H1 (cell line): Measurements from ENCODE around the gene COL17A1. TPM values are rescaled to one million over a fixed set of nuclear protein-coding genes. Genes with fewer than 3 reads are reported as not detected.
A peak's percentile ranks its signal among the peaks of the same experiment; 100 is the strongest.

Experiments
- CTCF ChIA-PET: fragments of 300-600 bp; sonication (Branson Sonifier 250); formaldehyde crosslinking; loops from one replicate; lab custom pipeline; 2021; ENCODE audit not compliant: partially characterized antibody; lab: Charles Lee
- POLR2A ChIA-PET: fragments of 300-600 bp; sonication (Branson Sonifier 250); formaldehyde crosslinking; loops from one replicate; lab custom pipeline; 2021; ENCODE audit warnings: inconsistent platforms; ENCODE audit not compliant: partially characterized antibody; lab: Charles Lee
- DNase-seq, 2 experiments: peaks; one replicate each; pipeline versions ENCODE4 v3.0.0 to v3.0.0-alpha.2; 2010 to 2022; ENCODE audit warnings: low spot score in 2 of 2, low read depth in 1 of 2, mixed read lengths in 1 of 2
- FAIRE-seq: peaks from 2 replicates; lab custom pipeline; 2011; peaks lifted over from hg19 to GRCh38; lab: Jason Lieb, UNC
- H2AFZ ChIP-seq: 2 replicates; pipeline ENCODE4 v1.8.1; 2012; ENCODE audit warnings: low read length, inconsistent platforms
- H2AK5ac ChIP-seq: 2 replicates; pipeline ENCODE4 v1.6.1; 2013; ENCODE audit warnings: low read depth, low read length
- H2BK120ac ChIP-seq: replicated peaks from 2 replicates; pipeline ENCODE3; 2013; ENCODE audit warnings: low read depth, low read length, inconsistent platforms
- H2BK12ac ChIP-seq: 2 replicates; pipeline ENCODE4 v1.6.1; 2013; ENCODE audit warnings: low read depth, low read length
- H2BK15ac ChIP-seq: 2 replicates; pipeline ENCODE4 v1.6.1; 2013; ENCODE audit warnings: low read length
- H2BK20ac ChIP-seq: 2 replicates; pipeline ENCODE4 v1.6.1; 2013; ENCODE audit warnings: low read length
- H2BK5ac ChIP-seq: 2 replicates; pipeline ENCODE4 v1.6.1; 2013; ENCODE audit warnings: low read depth, low read length
- H3K14ac ChIP-seq: 2 replicates; pipeline ENCODE4 v1.6.1; 2013; ENCODE audit warnings: inconsistent platforms; ENCODE audit not compliant: insufficient read length
- H3K18ac ChIP-seq: 2 replicates; pipeline ENCODE4 v1.6.1; 2013; ENCODE audit warnings: low read length; ENCODE audit errors: extremely low read depth
- H3K23ac ChIP-seq: 2 replicates; pipeline ENCODE4 v1.6.1; 2013; ENCODE audit warnings: inconsistent platforms; ENCODE audit not compliant: insufficient read length
- H3K23me2 ChIP-seq: 2 replicates; pipeline ENCODE4 v1.6.1; 2013; ENCODE audit warnings: low read depth, low read length
- H3K27ac ChIP-seq: 2 replicates; pipeline ENCODE4 v1.6.1; 2011; ENCODE audit warnings: low read depth, low read length, inconsistent platforms
- H3K27me3 ChIP-seq, 4 experiments: replicated peaks in 1 of 4; 1 replicate in 1 of 4; 2 replicates in 3 of 4; pipeline versions ENCODE4 v1.6.1 to v1.8.1; 2011 to 2013; ENCODE audit warnings: low read length in 3 of 4, mild to moderate bottlenecking in 3 of 4, inconsistent platforms in 2 of 4, mixed read lengths in 2 of 4, moderate library complexity in 1 of 4; ENCODE audit not compliant: control insufficient read depth in 3 of 4, insufficient read depth in 3 of 4; ENCODE audit errors: extremely low read depth in 1 of 4
- H3K36me3 ChIP-seq, 4 experiments: 2 replicates each; pipeline versions ENCODE4 v1.6.1 to v1.8.1; 2011 to 2013; ENCODE audit warnings: mild to moderate bottlenecking in 4 of 4, low read length in 3 of 4, moderate library complexity in 2 of 4, control low read depth in 1 of 4, inconsistent platforms in 1 of 4; ENCODE audit not compliant: insufficient read depth in 4 of 4, control insufficient read depth in 2 of 4
- H3K4ac ChIP-seq: replicated peaks from 2 replicates; pipeline ENCODE3; 2013; ENCODE audit warnings: low read length, low read depth, mixed read lengths, inconsistent platforms; ENCODE audit not compliant: insufficient read length
- H3K4me1 ChIP-seq, 4 experiments: replicated peaks in 1 of 4; 1 replicate in 1 of 4; 2 replicates in 3 of 4; pipeline versions ENCODE4 v1.6.1 to v1.8.1; 2011 to 2013; ENCODE audit warnings: low read length in 3 of 4, inconsistent platforms in 2 of 4, mixed read lengths in 1 of 4; ENCODE audit not compliant: insufficient read depth in 4 of 4, control insufficient read depth in 3 of 4
- H3K4me2 ChIP-seq, 2 experiments: 2 replicates each; pipeline versions ENCODE4 v1.6.1 to v1.8.1; 2011 to 2013; ENCODE audit warnings: low read depth in 2 of 2, low read length in 2 of 2, control low read depth in 1 of 2, inconsistent platforms in 1 of 2, mild to moderate bottlenecking in 1 of 2; ENCODE audit not compliant: insufficient read depth in 1 of 2
- H3K4me3 ChIP-seq, 4 experiments: fragments of 200-600, 300-600 bp in 1 of 4; sonication (generic), shearing (Covaris generic), sonication (Bioruptor Twin) in 1 of 4; 2 replicates each; pipeline versions ENCODE4 v1.5.1 to v1.8.1; 2011 to 2016; ENCODE audit warnings: low read length in 4 of 4, low read depth in 3 of 4, control low read depth in 2 of 4, inconsistent platforms in 2 of 4, mild to moderate bottlenecking in 2 of 4, mixed read lengths in 1 of 4, moderate library complexity in 1 of 4; ENCODE audit not compliant: insufficient read depth in 2 of 4; ENCODE audit errors: extremely low read depth in 1 of 4
- H3K56ac ChIP-seq: replicated peaks from 2 replicates; pipeline ENCODE3; 2013; ENCODE audit warnings: low read depth, mild to moderate bottlenecking, mixed read lengths, low read length, inconsistent platforms; ENCODE audit not compliant: insufficient read length
- H3K79me1 ChIP-seq: 2 replicates; pipeline ENCODE4 v1.6.1; 2013; ENCODE audit warnings: low read depth, low read length, control low read depth
- H3K79me2 ChIP-seq, 2 experiments: 2 replicates each; pipeline versions ENCODE4 v1.6.1 to v1.8.1; 2012 to 2013; ENCODE audit warnings: low read length in 2 of 2, mild to moderate bottlenecking in 2 of 2, inconsistent platforms in 1 of 2; ENCODE audit not compliant: insufficient read depth in 2 of 2, control insufficient read depth in 1 of 2
- H3K9ac ChIP-seq, 4 experiments: replicated peaks in 1 of 4; 1 replicate in 1 of 4; 2 replicates in 3 of 4; pipeline versions ENCODE4 v1.6.1 to v1.8.1; 2011 to 2013; ENCODE audit warnings: low read depth in 3 of 4, low read length in 3 of 4, control low read depth in 2 of 4, mild to moderate bottlenecking in 2 of 4, moderate library complexity in 2 of 4, inconsistent platforms in 1 of 4; ENCODE audit errors: extremely low read depth in 1 of 4
- H3K9me3 ChIP-seq, 2 experiments: 2 replicates each; pipeline versions ENCODE4 v1.6.1 to v1.8.1; 2012 to 2013; ENCODE audit warnings: mild to moderate bottlenecking in 2 of 2, moderate library complexity in 2 of 2, control low read depth in 1 of 2, inconsistent platforms in 1 of 2, low read depth in 1 of 2, low read length in 1 of 2, mixed read lengths in 1 of 2; ENCODE audit not compliant: insufficient read depth in 2 of 2
- H4K20me1 ChIP-seq, 2 experiments: replicated peaks in 1 of 2; 2 replicates each; pipeline versions ENCODE3 to v1.8.1; 2011 to 2013; ENCODE audit warnings: inconsistent platforms in 2 of 2, low read length in 2 of 2, mild to moderate bottlenecking in 1 of 2; ENCODE audit not compliant: insufficient read depth in 2 of 2, control insufficient read depth in 1 of 2
- H4K5ac ChIP-seq: 2 replicates; pipeline ENCODE4 v1.6.1; 2013; ENCODE audit warnings: low read length, low read depth, mixed read lengths, inconsistent platforms; ENCODE audit not compliant: insufficient read length
- H4K8ac ChIP-seq: 2 replicates; pipeline ENCODE4 v1.8.0; 2013; ENCODE audit warnings: mild to moderate bottlenecking, moderate library complexity, low read length, inconsistent platforms; ENCODE audit not compliant: insufficient read depth; ENCODE audit errors: extremely low read depth
- H4K91ac ChIP-seq: replicated peaks from 2 replicates; pipeline ENCODE3; 2013; ENCODE audit warnings: low read length, mixed read lengths, inconsistent platforms; ENCODE audit not compliant: insufficient read length
- ASH2L ChIP-seq: fragments of 200-600, 300-600 bp; sonication (generic); IDR thresholded peaks from one replicate; pipeline ENCODE4 v1.7.1; 2017; ENCODE audit warnings: low read length
- POU5F1 ChIP-seq: IDR thresholded peaks from 2 replicates; pipeline ENCODE4 v1.6.1; 2011; ENCODE audit warnings: low read depth, mild to moderate bottlenecking, low read length, moderate library complexity
- YY1 ChIP-seq: IDR thresholded peaks from 2 replicates; pipeline ENCODE4 v1.6.1; 2011; ENCODE audit warnings: low read depth, mild to moderate bottlenecking, low read length
- WGBS, 2 experiments: shearing (Covaris generic) in 1 of 2; methylation state at CpG; one replicate each; pipeline versions ENCODE4 v1.1.6 to v1.1.7; 2013 to 2015; ENCODE audit warnings: low lambda C conversion rate in 2 of 2, mixed read lengths in 2 of 2, inconsistent platforms in 1 of 2, low coverage in 1 of 2, missing lambda C conversion rate in 1 of 2; ENCODE audit not compliant: insufficient replicate concordance in 2 of 2, insufficient coverage in 1 of 2, insufficient read length in 1 of 2; ENCODE audit errors: extremely low coverage in 1 of 2, missing lambda C conversion rate in 1 of 2; 5-methylcytosine and 5-hydroxymethylcytosine counted together
- polyA plus RNA-seq, 7 experiments: library from polyadenylated mRNA; depleted of rRNA in 3 of 7; stranded (reverse) in 5 of 7; unstranded in 2 of 7; fragments of >200 nt in 5 of 7; fragments of 200-250 nt in 2 of 7; gene quantifications; 1 replicate in 5 of 7; 2 replicates in 1 of 7; 4 replicates in 1 of 7; pipeline versions ENCODE4 v1.2.1 to v1.2.3, GENCODE V29; 2011 to 2013; ENCODE audit warnings: missing spikeins in 2 of 7, mixed read lengths in 2 of 7
- total RNA-seq: library from RNA; stranded (reverse); fragmentation: NEBNext Ultra II Directional; extraction: Animal tissue kit (Norgen Biotek cat#: 25700); gene quantifications from 2 replicates; pipeline ENCODE4 v1.2.1, GENCODE V29; 2021
- TF ChIP-seq, protein P1 (sequence below): IDR thresholded peaks from 2 replicates; pipeline ENCODE4 v1.6.1; 2011; ENCODE audit warnings: low read depth, mild to moderate bottlenecking, low read length; ENCODE audit not compliant: insufficient read depth
- TF ChIP-seq, protein P2 (sequence below): IDR thresholded peaks from 2 replicates; pipeline ENCODE4 v1.6.1; 2012; ENCODE audit warnings: inconsistent platforms

The COL17A1 gene
- total and polyA plus RNA-seq, 2 of the 8 experiments (the other 6 are each of a cell fraction or from before 2014, with no cell fraction given): 0.35 to 0.37 TPM

DNA sequence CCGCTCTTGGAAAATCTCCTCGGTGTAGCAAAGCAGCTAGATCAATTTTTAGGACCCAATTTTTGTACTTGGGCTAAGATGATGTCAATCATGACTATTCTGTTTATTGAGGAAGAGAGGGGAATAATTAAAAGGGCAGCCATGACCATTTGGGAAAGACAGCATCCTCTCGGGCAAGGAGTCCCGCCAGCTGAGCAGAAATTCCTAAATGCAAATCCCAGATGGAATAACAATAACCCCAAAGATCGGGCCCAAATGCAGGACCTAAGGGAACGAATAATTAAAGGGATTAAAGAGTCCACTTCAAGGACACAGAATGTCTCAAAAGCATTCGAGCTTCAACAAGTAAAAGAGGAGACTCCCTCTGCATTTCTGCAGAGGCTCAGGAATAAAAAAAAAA lies 18.7 kb downstream of the COL17A1 start:
- Histone ChIP-seq H3K4ac (no peak overlapping the region), H3K4me1 (peaks cover 2 to 16% (median 8%) of the 10 kb centered on the region in 4 experiments; a peak in 6 of 7 replicates), H4K5ac (no peak overlapping the region), H3K9ac (no peak overlapping the region), H3K23me2 (no peaks in the 10 kb centered on the region), H4K8ac (no peak overlapping the region), H3K36me3 (no peaks in the 10 kb centered on the region), H4K91ac (no peak overlapping the region), H2AFZ (no peak overlapping the region), H3K56ac (no peak overlapping the region), H3K9me3 (no peaks in the 10 kb centered on the region), H3K27me3 (peaks cover 0 to 2% (median 0%) of the 10 kb centered on the region in 4 experiments; a peak in 1 of 7 replicates), H2BK5ac (no peak overlapping the region), H3K27ac (no peak overlapping the region), H2BK15ac (no peak overlapping the region), H3K79me2 (no peaks in the 10 kb centered on the region), H3K23ac (no peak overlapping the region), H2AK5ac (no peak overlapping the region), H2BK12ac (no peak overlapping the region), H3K4me2 (peak overlapping the region; percentile 48 to 61; a peak in 2 of 4 replicates), H4K20me1 (no peaks in the 10 kb centered on the region), H3K14ac (no peak overlapping the region), H3K4me3 (peak overlapping the region in 2 of 4 experiments; percentile 3 to 32; a peak in 3 of 8 replicates), H2BK20ac (no peak overlapping the region), H2BK120ac (peak overlapping the region; percentile 59), H3K18ac (no peak overlapping the region), H3K79me1 (no peaks in the 10 kb centered on the region)
- no peak for DNase-seq
- POLR2A ChIA-PET: interaction anchor here (0.7 to 3.6 kb wide), 3 partner anchors 11 to 55 kb away, joined by 3 to 13 read pairs (median 12); partner anchors contain the start of gene SFR1
- 28% methylated on average over 7 of the region's 7 CpGs; no CpG with 5 or more reads in 1 of the 2 experiments for WGBS, 2 experiments
- CTCF ChIA-PET: interaction anchor here (0.6 to 5.5 kb wide), 6 partner anchors 7 to 84 kb away, joined by 3 to 35 read pairs (median 4); no protein-coding TSS in a partner anchor
- FAIRE-seq: peak; percentile 19
- TF ChIP-seq, protein P1, sequence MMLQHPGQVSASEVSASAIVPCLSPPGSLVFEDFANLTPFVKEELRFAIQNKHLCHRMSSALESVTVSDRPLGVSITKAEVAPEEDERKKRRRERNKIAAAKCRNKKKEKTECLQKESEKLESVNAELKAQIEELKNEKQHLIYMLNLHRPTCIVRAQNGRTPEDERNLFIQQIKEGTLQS: no peak
- TF ChIP-seq POU5F1: no peak
- peak; percentile 60; the same call in 1 of the 2 replicates for TF ChIP-seq YY1
- TF ChIP-seq ASH2L: peak; percentile 1
- TF ChIP-seq, protein P2, sequence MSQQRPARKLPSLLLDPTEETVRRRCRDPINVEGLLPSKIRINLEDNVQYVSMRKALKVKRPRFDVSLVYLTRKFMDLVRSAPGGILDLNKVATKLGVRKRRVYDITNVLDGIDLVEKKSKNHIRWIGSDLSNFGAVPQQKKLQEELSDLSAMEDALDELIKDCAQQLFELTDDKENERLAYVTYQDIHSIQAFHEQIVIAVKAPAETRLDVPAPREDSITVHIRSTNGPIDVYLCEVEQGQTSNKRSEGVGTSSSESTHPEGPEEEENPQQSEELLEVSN: no peak
